NCI-H2029 treated with DMSO at 0.1 percent for 48 hours (cell line): ENCODE measurements around the gene CALU.

ENCODE experiments used
- DNase-seq: peaks from one replicate; lab custom pipeline; 2025; lab: John Stamatoyannopoulos, UW

Gene CALU

DNA sequence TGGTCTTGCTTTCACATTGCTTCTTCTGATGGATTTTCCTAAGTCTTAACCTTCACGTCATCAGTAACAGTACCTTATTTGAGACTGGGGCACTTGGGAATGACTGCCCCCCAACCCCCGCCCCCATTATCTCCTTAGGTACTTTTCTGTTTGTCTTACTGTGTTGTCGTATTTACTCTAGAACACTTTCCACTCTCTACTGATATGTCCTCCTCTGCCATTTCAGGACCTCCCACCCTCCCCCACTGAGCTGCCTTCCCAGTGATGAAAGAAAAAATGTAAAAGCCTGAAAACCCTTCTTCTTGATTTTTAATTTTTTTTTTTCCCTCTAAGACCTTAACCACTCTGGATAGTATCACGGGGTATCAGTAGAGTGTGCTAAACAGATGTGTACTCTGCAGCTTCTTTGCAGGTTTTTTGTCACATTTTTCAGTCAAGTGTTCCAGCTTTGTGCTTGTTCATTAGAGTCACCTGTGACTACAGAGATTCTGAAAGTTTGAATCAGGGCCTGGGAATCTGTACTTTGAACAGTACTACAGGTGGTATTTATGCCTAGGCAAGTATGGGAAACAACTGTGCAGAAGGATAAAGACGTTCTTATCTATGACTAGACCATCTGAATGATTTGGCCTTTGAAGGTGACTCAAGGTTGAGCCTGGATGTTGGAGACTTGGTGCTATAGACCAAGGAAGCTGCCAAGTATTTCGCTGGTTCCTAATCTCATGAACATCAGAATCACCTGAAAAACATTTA, 8.3 kb downstream of the CALU start:
- DNase-seq = no peak

DNA sequence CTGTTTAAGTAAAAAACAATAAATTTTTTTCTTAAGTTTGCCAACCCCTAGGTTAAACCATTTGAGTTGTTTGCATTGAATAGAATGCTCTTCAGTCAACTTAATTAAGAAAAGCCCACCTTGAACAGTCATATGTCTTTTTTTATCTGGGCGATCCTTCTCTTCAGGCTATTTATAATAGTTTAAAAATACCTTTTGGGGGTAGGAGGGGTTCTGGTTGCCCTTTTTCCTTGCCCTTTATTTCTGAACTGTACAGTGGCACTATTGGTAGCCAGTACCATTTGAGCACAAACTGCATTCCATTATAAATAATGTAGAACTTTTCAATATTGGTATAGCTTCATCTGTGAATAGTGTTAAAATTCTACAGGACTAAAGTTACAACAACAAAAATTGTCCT, 13.1 kb downstream of the CALU start:
- no peak for DNase-seq

DNA sequence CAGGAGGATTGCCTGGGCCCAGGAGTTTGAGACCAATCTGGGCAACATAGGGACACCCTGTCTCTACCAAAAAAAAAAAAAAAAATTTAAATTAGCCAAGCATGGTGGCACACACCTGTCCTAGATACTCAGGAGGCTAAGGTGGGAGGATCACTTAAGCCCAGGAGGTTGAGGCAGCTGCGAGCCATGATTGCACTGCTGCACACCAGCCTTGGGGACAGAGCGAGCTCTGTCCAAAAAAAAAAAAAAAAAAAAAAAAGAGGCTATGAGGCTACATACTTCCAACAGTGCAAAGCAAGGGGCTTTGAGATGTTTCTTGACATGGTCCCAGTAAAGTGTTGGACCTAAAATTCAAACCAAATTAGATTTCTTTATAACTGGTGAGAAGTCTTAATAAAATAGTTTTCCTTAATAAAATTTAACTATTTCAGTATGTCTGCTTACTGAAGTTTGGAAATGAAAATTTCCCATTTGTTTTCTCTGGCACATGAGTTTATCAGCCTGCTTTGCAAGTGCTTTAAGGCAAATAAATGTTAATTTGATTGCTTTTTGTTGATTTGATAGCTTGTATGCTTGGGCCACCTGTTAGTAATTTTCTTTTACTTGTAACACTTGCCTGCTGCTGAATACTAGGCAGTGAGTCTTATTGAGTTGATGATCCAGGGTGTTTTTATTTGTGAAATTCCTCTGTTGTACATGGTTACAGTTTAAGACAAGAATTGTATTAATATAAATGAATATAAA, 16.1 kb downstream of the CALU start:
- DNase-seq = no peak

DNA sequence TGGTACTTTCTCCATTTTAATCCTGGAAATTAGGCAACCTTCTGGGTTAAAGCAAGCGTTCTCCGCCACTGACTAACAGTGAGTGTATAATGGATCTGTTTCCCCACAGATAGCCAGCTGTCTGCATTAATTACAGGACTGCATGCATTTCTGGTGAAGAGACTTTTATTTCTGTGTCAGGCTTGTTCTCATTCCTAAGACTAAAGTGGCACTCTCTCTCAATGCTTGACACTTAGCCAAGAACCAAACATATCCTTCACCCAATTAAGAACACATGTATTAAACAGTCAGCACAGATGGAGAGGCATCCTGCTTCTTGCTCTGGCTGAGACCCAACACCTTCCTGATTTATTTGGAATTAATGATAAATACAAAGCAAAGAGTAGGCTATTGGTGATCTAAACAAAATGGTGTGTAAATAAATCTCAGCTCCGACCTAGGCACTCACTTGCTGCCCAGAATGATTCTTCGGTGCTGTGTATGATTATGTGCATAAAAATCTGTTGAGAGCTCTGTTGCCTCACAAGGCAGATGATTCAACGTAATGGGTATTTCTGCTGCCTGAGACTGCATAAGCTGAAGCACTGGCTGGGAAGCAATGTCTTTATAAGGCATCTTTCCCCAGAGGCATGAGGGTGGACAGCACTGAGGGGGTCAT, 16.8 kb downstream of the CALU start:
- no peak for DNase-seq

DNA sequence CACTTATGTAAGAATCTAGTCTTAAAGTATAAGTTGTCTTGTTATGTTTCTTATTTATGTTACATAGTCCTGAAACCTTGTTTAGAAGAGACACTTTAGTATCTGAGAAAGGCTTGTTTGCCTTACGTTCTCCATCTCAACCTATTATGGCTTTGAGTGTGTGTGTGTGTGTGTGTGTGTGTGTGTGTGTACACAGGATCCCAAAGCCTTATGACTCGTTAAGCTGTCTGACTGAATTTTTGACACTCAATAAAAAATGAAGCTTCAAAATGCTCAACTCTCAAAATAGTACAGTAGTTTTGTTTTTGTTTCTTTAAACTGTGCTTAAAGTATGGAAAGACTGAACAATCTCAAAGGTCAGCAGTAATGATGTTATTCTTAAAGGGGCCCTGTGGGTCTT, 18.0 kb downstream of the CALU start:
- no peak for DNase-seq

DNA sequence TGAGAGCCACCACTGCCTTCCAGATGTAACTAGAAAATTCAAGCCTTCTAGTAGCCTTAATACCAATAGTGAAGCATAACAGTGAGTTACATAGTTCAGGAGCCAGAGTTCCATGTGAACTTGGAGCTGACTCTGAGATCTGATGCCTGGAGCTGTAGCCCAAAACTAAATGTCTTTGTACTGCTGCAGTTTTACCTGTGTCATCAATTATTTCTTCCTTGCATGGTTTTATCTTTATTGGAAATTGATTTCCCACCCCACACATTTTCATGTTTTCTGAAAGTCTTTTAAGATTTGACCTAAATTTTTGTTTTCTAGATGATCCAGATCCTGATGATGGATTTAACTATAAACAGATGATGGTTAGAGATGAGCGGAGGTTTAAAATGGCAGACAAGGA, 19.4 kb downstream of the CALU start:
- no peak for DNase-seq

DNA sequence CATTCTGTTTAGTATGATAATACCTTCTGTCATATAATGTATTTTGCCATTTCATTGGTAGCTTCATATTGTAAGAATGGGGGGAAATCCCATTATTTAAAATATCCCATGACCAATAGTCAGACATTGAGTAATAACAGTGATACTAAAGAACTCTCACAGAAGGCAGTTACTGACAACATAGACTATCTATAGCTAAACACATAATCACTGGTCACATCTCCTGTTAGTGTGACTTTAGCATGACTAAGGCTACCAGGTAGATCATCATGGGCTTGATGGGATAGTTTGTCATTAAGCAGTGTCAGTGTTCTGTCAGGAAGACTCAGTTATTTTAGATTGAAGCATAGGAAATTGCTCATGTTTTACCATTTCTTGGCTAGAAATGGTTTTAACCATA, 20.1 kb downstream of the CALU start:
- no peak for DNase-seq

DNA sequence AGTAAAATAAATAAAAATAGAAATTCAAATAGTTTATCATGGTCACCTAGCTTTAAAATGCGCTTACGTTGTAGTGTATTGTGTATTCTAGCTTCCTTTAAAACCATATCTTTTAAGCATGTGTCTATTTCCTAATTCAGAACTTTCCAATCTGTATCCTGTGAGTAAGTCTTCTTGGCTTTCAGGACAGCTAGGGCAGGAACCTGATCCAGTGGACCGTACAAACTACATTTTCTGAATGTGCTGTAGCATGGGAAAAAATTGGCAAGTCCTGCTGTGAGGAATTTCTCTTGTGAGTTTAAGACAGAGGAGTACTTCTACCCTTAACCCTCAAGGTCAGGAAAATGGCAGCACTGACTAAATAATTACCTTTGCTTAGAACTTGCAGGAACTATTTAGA, 24.4 kb downstream of the CALU start:
- no peak for DNase-seq

DNA sequence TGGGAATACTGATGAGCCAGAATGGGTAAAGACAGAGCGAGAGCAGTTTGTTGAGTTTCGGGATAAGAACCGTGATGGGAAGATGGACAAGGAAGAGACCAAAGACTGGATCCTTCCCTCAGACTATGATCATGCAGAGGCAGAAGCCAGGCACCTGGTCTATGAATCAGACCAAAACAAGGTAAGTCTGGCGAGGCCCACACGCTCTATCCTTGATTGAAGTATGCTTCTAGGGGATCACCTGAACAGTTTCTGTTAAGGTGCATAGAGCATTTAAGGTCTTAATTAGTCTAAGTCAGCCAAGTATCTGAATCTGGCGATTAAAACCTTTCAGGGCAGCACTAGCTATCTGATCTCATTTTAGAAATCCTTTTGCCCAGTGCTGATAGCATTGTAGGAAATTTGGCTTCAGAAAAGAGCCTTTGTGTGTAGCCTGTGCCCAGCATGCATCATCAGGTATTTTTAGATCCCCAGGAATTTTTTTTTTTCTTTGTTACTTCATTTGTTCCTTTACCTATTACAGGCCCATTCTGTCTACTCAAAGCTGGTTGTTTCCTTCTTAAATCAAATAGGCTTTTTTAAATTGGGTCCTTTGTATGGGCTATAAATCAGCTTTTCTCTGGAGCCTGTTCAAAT, 28.4 kb downstream of the CALU start:
- DNase-seq = no peak

DNA sequence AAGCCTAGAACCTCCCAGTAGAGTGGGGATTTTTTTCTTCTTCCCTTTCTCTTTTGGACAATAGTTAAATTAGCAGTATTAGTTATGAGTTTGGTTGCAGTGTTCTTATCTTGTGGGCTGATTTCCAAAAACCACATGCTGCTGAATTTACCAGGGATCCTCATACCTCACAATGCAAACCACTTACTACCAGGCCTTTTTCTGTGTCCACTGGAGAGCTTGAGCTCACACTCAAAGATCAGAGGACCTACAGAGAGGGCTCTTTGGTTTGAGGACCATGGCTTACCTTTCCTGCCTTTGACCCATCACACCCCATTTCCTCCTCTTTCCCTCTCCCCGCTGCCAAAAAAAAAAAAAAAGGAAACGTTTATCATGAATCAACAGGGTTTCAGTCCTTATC, 31.1 kb downstream of the CALU start:
- no peak for DNase-seq

DNA sequence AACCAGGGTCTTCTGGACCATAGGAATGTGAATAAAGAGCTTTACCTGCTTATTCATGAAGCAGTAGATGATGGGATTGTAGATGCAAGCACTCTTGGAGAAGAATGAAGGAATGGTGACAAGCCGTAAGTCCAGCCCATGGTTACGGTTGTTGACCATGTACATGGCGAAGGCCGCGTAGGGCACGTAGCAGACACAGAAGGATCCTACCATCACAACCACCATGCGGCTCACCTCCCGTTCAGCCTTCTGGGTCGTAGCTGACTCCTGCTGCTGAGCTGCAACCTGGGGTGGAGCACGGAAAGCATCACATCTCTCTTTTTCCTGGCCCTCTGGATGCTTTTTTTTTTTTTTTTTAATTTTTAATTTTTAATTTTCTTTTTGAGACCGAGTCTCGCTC, 34.4 kb downstream of the CALU start:
- DNase-seq = no peak

DNA sequence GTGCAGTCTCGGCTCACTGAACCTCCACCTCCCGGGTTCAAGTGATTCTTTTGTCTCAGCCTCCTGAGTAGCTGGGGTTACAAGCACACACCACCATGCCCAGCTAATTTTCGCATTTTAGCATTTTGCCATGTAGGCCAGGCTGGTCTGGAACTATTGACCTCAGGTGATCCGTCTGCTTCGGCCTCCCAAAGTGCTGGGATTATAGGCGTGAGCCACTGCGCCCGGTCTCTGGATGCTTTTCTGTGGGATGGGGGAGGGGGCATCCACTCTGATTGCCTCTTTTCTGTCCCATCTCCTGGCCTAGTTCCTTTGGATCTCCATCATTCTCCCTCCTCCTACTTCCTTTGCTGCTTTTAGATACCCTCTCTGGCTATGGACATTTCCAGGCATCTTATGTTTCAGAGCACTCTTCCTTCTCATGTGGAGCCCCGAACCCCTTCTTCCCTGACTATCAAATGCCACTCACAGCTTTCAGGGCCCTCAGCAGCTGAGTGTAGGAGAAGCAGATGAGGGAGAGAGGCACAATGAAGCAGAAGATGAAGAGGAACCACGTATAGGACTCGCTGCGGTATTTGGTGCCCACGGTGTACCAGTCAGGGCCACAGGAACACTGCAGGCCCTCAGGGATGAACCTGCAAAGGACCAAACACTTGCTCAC, 35.0 kb downstream of the CALU start:
- no peak for DNase-seq

DNA sequence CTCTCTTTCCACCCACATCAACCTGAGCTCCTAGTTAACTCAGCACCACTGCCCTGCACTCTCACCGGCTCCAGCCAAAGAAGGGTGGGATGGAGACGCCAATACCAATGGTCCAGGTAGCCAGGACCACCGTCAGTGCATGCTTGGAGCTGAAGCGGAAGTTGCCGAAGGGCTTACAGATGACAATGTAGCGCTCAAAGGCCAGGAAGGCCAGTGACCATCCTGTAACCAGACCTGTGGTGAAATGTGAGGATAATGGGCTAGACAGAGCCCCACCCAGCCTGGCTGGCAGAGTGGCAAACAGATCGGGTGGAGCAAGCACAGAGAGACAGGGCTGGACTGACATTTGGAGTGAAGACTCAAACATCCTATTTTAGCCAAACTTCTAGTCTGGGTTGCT, 35.8 kb downstream of the CALU start:
- no peak for DNase-seq

DNA sequence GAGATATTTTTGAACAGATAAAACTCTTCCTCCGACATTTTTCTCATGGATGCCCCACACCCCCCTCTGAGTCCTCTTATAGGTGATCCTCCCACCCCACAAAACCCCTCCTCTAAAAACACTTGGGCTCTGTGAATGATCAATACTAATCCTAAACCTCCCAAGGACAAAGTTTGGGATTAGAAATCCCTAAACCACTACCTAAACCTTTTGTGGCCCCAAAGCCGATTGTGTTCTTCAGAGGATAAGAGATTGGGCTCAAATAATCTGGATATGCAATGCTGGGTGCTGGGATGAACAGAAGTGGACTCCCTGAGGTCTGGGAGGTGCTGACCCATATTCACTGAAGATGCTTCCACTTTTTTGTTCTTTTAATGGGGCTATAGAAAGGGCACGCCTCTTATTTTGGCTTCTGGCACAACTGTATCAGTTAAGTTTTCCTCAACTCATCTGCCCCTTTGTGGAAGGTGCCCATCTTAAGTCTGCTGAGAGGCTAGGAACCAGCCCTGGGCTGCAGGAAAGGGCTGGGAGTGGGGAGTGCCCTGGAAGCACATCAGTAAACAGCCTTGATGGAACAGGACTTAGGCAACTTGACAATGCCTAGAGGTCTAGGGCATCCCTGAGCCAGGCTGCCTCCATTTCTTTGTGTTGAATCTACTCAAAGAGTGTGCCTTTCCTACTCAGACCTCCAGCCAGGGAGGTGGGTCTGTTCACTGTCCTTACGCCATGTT, 36.8 kb downstream of the CALU start, which contains the start of gene OPN1SW:
OPN1SW (minus strand) TSS at position 51 of the 731 bp plus-strand sequence; CDS start at position 38, 13 bp downstream.
- DNase-seq = no peak

DNA sequence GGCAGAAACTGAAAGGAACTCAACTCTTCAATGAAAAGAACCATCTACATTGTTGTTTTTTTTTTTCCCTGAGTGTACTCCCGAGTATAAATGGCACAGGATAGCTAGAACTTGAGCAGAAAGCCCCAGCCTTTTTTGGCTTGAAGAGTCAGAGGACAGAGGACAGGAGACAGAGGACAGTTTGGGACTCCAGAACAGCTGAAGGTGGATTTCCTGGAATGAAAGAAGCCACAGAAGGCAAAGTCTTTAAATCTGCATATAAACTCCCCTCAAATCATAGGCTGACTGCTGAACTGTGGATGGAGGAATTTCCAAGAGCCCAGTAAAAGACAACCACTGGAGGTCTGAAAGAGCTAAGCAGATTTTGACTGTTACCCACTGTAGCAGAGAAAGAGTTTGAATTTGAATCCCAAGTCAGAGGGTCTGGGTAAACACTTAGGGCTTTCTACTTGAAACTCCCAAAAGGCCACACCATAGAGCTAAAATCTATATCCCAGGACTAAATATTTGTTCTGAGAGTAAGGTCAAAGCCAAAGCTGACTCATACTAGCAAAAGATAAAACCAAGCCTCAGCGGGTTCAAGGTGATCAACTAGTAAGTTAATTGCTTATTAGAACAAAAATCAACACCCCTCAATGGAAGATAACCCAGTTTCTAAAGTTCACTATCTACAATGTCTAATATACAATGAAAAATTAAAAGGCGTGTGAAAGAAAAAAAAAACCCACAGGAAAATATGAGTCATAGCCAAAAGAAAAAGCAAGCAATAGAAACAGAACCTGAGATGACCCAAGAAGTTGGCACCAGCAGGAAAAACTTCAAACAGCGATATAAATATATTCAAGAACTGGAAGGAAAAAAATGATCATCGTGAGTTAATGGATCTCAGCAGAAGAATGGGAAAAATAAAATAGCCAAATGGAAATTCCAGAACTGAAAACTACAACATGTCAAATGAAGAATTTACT, 38.3 kb downstream of the CALU start:
- DNase-seq = no peak

DNA sequence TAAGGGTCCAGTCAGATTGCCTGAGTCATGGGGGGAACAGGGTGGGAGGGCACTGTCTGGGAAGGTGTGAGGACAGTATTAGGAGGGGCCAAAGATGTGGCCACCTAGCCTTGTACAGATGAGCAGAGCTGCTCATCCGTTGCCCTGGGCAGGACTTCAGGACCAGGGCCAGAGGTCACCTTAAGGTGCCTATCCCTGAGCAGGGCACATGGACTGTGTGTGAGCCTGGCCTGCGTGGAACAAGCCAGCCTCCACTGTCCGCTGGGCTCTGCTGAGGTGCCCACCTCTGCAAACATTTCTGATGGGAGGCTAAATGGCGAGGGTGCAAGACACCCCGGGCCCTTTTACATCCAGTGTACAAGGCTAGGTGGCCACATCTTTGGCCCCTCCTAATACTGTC, 39.8 kb downstream of the CALU start:
- DNase-seq = no peak

DNA sequence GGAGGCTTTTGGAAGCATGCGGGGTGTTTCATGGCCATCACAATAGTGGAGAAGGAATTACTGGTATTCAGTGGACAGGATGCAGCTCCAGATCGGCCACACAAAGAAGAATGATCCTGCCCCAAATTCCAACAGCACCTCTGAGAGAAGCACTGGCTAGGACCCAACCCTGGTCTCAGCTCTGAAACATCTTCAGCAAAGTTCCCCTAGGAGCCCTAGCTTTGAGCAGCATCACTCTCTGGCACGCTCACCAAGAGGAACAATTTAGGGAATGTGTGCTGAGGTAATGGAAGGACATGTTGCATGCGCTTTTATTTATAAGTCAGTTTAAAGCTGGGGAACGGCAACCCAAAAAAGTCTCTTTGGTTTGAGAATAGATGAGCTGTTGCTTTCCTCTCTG, 42.0 kb downstream of the CALU start:
- DNase-seq = no peak

DNA sequence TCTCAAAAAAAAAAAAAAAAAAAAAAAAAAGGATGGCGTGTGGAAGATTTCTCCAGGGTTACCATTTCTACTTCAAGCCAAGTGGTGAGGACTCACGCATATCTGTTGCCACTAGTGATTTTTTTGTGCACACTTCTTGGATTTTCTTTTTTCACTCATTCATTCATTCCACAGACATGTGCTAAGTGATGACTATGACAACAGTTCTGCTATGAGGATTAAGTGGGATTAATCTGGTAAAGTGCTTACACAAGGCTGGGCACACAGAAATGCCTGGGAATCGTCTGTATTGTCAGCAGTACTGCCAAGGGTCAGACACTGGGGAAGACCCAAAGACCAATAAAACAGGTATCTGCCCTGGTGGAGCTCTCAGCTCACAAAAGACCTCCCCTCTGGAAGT, 42.7 kb downstream of the CALU start:
- DNase-seq = no peak

DNA sequence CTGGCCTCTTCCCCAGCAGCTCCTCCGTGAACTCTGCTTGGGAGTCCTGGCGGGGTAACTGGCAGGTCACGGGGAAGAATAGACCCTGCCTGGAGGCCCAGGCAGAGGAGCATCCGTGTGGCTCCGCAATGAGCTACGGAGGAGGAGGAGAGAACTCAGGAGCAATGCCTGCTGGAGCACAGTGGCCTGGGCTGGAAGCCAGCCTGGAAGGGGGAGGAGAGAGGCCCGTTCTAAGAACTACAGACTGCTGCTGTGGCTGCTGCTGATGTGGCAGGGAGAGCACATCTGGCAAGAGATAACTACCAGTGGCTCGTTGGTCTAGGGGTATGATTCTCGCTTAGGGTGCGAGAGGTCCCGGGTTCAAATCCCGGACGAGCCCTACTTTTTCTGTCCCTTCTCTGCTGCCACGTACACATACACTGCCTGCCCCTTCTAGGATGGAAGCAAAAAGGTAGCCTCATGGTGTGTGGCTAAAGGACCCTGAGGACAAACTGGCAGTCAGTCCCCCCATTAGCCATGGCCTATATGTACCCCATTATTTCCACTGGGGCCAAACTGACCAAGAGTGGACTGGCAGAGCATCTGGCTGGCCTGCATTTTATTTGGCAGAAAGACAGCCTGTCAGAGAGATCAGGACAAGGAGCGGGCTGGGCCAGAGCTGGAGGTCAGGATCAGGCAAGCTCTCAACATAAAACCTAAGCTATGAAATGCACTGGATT, 44.1 kb downstream of the CALU start:
- no peak for DNase-seq

DNA sequence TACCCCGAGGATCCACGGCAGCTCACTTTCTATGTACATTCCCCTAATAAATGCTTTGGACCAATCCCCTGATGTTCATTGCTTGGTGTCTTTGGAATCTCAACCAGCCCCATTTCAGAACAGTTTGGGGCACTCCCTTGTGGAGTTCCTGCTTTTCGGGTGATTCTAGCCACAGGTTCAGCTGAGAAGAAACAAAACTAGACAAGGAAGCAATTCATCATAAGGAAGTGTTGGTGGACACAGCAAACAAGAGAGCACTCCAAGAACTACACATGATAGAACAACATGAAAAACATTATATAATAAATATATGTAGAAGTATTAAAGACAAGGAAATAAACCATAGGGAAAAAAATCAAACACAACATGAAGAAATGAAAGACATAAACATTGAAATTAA, 46.6 kb downstream of the CALU start:
- DNase-seq = no peak
